ENCODE results near the gene ATXN7L2. TPM values are rescaled to one million over a fixed set of nuclear protein-coding genes. Genes with fewer than 3 reads are reported as not detected.

Gene ATXN7L2
- total and polyA plus RNA-seq, 10 of the 15 experiments (the other 5 are each of a cell fraction or from before 2014, with no cell fraction given) = 0.27 to 7.4 (median 4.9) TPM

DNA sequence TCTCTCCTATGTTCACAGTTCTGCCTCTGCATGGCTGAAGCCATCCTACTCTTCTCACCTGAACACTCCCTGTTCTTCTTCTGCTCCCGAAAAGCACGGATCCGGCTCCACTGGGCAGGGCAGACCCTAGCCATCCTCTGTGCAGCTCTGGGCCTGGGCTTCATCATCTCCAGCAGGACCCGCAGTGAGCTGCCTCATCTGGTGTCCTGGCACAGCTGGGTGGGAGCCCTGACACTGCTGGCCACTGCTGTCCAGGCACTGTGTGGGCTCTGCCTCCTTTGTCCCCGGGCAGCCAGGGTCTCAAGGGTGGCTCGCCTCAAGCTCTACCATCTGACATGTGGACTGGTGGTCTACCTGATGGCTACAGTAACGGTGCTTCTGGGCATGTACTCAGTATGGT is 12.0 kb downstream of the ATXN7L2 start (continued):
- TF ChIP-seq, protein P1, sequence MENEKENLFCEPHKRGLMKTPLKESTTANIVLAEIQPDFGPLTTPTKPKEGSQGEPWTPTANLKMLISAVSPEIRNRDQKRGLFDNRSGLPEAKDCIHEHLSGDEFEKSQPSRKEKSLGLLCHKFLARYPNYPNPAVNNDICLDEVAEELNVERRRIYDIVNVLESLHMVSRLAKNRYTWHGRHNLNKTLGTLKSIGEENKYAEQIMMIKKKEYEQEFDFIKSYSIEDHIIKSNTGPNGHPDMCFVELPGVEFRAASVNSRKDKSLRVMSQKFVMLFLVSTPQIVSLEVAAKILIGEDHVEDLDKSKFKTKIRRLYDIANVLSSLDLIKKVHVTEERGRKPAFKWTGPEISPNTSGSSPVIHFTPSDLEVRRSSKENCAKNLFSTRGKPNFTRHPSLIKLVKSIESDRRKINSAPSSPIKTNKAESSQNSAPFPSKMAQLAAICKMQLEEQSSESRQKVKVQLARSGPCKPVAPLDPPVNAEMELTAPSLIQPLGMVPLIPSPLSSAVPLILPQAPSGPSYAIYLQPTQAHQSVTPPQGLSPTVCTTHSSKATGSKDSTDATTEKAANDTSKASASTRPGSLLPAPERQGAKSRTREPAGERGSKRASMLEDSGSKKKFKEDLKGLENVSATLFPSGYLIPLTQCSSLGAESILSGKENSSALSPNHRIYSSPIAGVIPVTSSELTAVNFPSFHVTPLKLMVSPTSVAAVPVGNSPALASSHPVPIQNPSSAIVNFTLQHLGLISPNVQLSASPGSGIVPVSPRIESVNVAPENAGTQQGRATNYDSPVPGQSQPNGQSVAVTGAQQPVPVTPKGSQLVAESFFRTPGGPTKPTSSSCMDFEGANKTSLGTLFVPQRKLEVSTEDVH (IDR thresholded peaks at IDR 0.05; ENCODE audit: low read depth, partially characterized antibody) = no peak
- TF ChIP-seq ZNF24 (IDR thresholded peaks at IDR 0.05) = no peak
- TF ChIP-seq, protein P2, sequence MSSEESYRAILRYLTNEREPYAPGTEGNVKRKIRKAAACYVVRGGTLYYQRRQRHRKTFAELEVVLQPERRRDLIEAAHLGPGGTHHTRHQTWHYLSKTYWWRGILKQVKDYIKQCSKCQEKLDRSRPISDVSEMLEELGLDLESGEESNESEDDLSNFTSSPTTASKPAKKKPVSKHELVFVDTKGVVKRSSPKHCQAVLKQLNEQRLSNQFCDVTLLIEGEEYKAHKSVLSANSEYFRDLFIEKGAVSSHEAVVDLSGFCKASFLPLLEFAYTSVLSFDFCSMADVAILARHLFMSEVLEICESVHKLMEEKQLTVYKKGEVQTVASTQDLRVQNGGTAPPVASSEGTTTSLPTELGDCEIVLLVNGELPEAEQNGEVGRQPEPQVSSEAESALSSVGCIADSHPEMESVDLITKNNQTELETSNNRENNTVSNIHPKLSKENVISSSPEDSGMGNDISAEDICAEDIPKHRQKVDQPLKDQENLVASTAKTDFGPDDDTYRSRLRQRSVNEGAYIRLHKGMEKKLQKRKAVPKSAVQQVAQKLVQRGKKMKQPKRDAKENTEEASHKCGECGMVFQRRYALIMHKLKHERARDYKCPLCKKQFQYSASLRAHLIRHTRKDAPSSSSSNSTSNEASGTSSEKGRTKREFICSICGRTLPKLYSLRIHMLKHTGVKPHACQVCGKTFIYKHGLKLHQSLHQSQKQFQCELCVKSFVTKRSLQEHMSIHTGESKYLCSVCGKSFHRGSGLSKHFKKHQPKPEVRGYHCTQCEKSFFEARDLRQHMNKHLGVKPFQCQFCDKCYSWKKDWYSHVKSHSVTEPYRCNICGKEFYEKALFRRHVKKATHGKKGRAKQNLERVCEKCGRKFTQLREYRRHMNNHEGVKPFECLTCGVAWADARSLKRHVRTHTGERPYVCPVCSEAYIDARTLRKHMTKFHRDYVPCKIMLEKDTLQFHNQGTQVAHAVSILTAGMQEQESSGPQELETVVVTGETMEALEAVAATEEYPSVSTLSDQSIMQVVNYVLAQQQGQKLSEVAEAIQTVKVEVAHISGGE (CRISPR knock-in tag; IDR thresholded peaks at IDR 0.05) = no peak

DNA sequence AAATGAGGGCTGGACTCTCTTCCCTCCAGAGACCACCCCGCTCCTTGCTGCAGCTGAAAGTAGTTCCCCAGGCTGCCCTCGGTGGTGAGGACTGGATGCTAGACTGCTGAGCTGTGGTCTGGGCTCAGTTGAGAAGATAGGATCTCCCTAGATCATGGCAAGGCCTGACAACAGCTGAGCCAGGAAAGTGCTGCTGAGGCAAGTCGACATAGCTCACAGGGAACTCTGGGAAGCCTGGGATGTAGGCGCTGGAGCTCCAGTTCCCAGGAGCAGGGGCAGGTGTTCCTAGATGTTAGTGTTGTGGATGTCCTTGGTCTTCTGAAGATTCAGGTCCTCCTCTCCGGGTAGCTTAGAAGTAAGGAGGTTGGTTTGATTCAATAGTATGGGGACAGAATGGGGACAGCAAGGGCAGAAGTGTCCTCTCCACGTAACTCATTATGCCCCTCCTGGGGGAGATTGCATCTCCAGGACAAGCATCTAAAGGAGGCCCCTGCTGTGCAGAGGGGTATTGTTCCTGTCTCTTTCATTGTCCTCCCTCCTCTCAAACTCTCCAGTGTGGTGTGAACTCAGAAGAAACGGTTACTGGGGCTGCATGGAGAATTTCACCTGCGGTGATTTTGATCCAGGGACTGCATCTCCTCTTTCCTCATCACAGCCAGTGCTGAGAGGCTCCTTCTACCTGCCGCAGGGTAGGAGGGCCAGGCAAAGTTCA is 13.9 kb downstream of the ATXN7L2 start:
- in situ Hi-C loops (cut with MboI) = no loop called here
- H3K27me3 ChIP-seq (replicated peaks in 1 of 2; ENCODE audit: control insufficient read depth in 2 of 2, insufficient read depth in 2 of 2, low read length in 1 of 2) = no peaks in the 10 kb centered on the region
- intact Hi-C loops (cut with micrococcal nuclease; ENCODE audit: unreplicated experiment) = loop anchor here (1.0 kb wide), 1 partner anchor 35 kb away; no protein-coding TSS in a partner anchor
- DNase-seq (ENCODE audit: low read depth, low spot score) (no peak), ATAC-seq (no peak), FAIRE-seq (no peak)
- SMC1A ChIA-PET (ENCODE audit: uncharacterized antibody, unreplicated experiment) = interaction anchor here (1.0 to 14.4 kb wide), 4 partner anchors 9 to 33 kb away, joined by 3 to 431 read pairs (median 6); no protein-coding TSS in a partner anchor
- H2AFZ ChIP-seq (ENCODE audit: control insufficient read depth, low read depth, low read length) = no peak overlapping the region
- H3K79me2 ChIP-seq (ENCODE audit: control insufficient read depth, insufficient read depth, low read length) = peaks cover 9% of the 10 kb centered on the region
- no TSS peak for BruUV-seq (replicated peaks)
- H3K4me1 ChIP-seq (ENCODE audit: control insufficient read depth, insufficient read depth, low read length) = peaks cover 4% of the 10 kb centered on the region
- no peak overlapping the region for H3K27ac ChIP-seq (ENCODE audit: control insufficient read depth, insufficient read depth)
- 63% methylated on average over 9 of the region's 9 CpGs for WGBS (ENCODE audit: insufficient coverage, insufficient replicate concordance, low lambda C conversion rate, missing lambda C conversion rate)
- POLR2A ChIA-PET = interaction anchor here (0.8 to 2.4 kb wide), 4 partner anchors 18 to 72 kb away, joined by 3 to 10 read pairs (median 3); no protein-coding TSS in a partner anchor
- RAD21 ChIA-PET (ENCODE audit: unreplicated experiment) = interaction anchor here (0.7 to 13.4 kb wide), 3 partner anchors 33 to 222 kb away, joined by 4 to 422 read pairs (median 5); no protein-coding TSS in a partner anchor
- CTCF ChIA-PET = interaction anchor here (0.7 to 26.7 kb wide), 14 partner anchors 11 to 487 kb away, joined by 3 to 1280 read pairs (median 4); partner anchors contain the start of genes AHCYL1, AMIGO1 and GPR61
- H4K20me1 ChIP-seq (ENCODE audit: control insufficient read depth, insufficient read depth) = peaks cover 4% of the 10 kb centered on the region; the same call in 1 of the 2 replicates
- H3K9ac ChIP-seq (ENCODE audit: control insufficient read depth, insufficient read depth, low read length) = no peak overlapping the region
- H3K4me3 ChIP-seq = no peak overlapping the region
- peaks cover 7 to 20% of the 10 kb centered on the region in 2 experiments; a peak in 3 of 4 replicates for H3K36me3 ChIP-seq (ENCODE audit: control insufficient read depth in 2 of 2, insufficient read depth in 2 of 2, low read length in 1 of 2)
- no peaks in the 10 kb centered on the region for H3K9me3 ChIP-seq (replicated peaks; ENCODE audit: control insufficient read depth, insufficient read depth, low read length)
- H3K4me2 ChIP-seq (ENCODE audit: control insufficient read depth, insufficient read depth) = no peak overlapping the region
- TF ChIP-seq ATF7 (IDR thresholded peaks at IDR 0.05; ENCODE audit: low read depth) (no peak), BCL11A (IDR thresholded peaks at IDR 0.05; ENCODE audit: low read depth, low read length) (no peak), MYC (IDR thresholded peaks at IDR 0.05; ENCODE audit: insufficient read depth, insufficient read length, insufficient replicate concordance, low read length, severe bottlenecking) (no peak), KDM1A (IDR thresholded peaks at IDR 0.05; ENCODE audit: borderline replicate concordance) (no peak), KAT2A (conservative IDR thresholded peaks at IDR 0.05; ENCODE audit: control insufficient read depth, low read depth, low read length) (no peak), WRNIP1 (IDR thresholded peaks at IDR 0.05; ENCODE audit: borderline replicate concordance, low read depth, low read length) (no peak)
- TF ChIP-seq, protein P3, sequence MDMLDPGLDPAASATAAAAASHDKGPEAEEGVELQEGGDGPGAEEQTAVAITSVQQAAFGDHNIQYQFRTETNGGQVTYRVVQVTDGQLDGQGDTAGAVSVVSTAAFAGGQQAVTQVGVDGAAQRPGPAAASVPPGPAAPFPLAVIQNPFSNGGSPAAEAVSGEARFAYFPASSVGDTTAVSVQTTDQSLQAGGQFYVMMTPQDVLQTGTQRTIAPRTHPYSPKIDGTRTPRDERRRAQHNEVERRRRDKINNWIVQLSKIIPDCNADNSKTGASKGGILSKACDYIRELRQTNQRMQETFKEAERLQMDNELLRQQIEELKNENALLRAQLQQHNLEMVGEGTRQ (IDR thresholded peaks at IDR 0.05; ENCODE audit: borderline replicate concordance, low read depth, low read length) = no peak

Data from GM12878 (cell line).